GM23248 (cell line): ENCODE data around the gene DENND6B. TPM values are rescaled to one million over a fixed set of nuclear protein-coding genes. Genes with fewer than 3 reads are reported as not detected.

Experiments used
- DNase-seq: peaks from one replicate; pipeline ENCODE4 v3.0.0-alpha.2; 2015
- H2AFZ ChIP-seq: fragments of 200-600 bp; sonication (generic); 2 replicates; pipeline ENCODE4 v1.6.1; 2016; ENCODE audit warnings: antibody characterized with exemption
- H3F3A ChIP-seq: fragments of 200-600 bp; sonication (generic); 2 replicates; pipeline ENCODE4 v1.6.1; 2016; ENCODE audit warnings: mild to moderate bottlenecking, antibody characterized with exemption, mixed run types; ENCODE audit not compliant: insufficient read depth
- H3K27ac ChIP-seq: fragments of 200-600 bp; sonication (generic); 2 replicates; pipeline ENCODE4 v1.5.1; 2016; ENCODE audit warnings: mild to moderate bottlenecking
- H3K27me3 ChIP-seq: fragments of 200-600 bp; sonication (generic); replicated peaks from 2 replicates; pipeline ENCODE4 v1.6.1; 2016; ENCODE audit warnings: mild to moderate bottlenecking; ENCODE audit not compliant: insufficient read depth
- H3K36me3 ChIP-seq: fragments of 200-600 bp; sonication (generic); 2 replicates; pipeline ENCODE4 v1.6.1; 2016; ENCODE audit warnings: low read depth, mild to moderate bottlenecking
- H3K4me1 ChIP-seq: fragments of 200-600 bp; sonication (generic); 2 replicates; pipeline ENCODE4 v1.6.1; 2016; ENCODE audit warnings: mild to moderate bottlenecking; ENCODE audit not compliant: insufficient read depth
- H3K4me2 ChIP-seq: fragments of 200-600 bp; sonication (generic); one replicate; pipeline ENCODE4 v1.6.1; 2016; ENCODE audit warnings: mild to moderate bottlenecking; ENCODE audit not compliant: unreplicated experiment
- H3K4me3 ChIP-seq: fragments of 200-600 bp; sonication (generic); 2 replicates; pipeline ENCODE4 v1.5.1; 2016; ENCODE audit warnings: mild to moderate bottlenecking
- H3K79me2 ChIP-seq: fragments of 200-600 bp; sonication (generic); 2 replicates; pipeline ENCODE4 v1.6.1; 2016; ENCODE audit warnings: mild to moderate bottlenecking; ENCODE audit not compliant: insufficient read depth
- H3K9ac ChIP-seq: fragments of 200-600 bp; sonication (generic); 2 replicates; pipeline ENCODE4 v1.6.1; 2016; ENCODE audit warnings: mild to moderate bottlenecking
- H3K9me2 ChIP-seq: fragments of 200-600 bp; sonication (generic); 2 replicates; pipeline ENCODE4 v1.6.1; 2016; ENCODE audit warnings: mixed run types, mild to moderate bottlenecking, moderate library complexity; ENCODE audit not compliant: insufficient read depth
- H3K9me3 ChIP-seq: fragments of 200-600 bp; sonication (generic); one replicate; pipeline ENCODE4 v1.6.1; 2017; ENCODE audit warnings: low read depth
- H4K20me1 ChIP-seq: fragments of 200-600 bp; sonication (generic); 2 replicates; pipeline ENCODE4 v1.6.0; 2016; ENCODE audit not compliant: insufficient read depth
- EZH2 ChIP-seq: fragments of 200-600 bp; sonication (generic); IDR thresholded peaks from 2 replicates; pipeline ENCODE4 v1.6.1; 2018; ENCODE audit warnings: antibody characterized with exemption, mild to moderate bottlenecking; ENCODE audit not compliant: insufficient read depth, poor library complexity, severe bottlenecking
- EZH2phosphoT487 ChIP-seq: fragments of 200-600 bp; sonication (generic); IDR thresholded peaks from 2 replicates; pipeline ENCODE4 v1.6.1; 2018; ENCODE audit warnings: antibody characterized with exemption, moderate library complexity, mild to moderate bottlenecking, low read depth; ENCODE audit not compliant: insufficient read depth
- WGBS, 2 experiments: methylation state at CpG; one replicate each; pipeline ENCODE4 v1.1.6; 2015 to 2017; ENCODE audit warnings: low lambda C conversion rate in 2 of 2, low coverage in 1 of 2; ENCODE audit errors: missing lambda C conversion rate in 2 of 2; 5-methylcytosine and 5-hydroxymethylcytosine counted together
- in situ Hi-C: fragments of 300-500 bp; cut with MboI; formaldehyde crosslinking; loops from 2 replicates; pipeline ENCODE4 v1.15.0; 2020
- polyA plus RNA-seq: library from polyadenylated mRNA; unstranded; fragments of >200 nt; fragmentation: Nextera tagmentation; extraction: Ambion mirVana; gene quantifications from 2 replicates; pipeline ENCODE4 v1.2.1, GENCODE V29; 2016
- total RNA-seq: library from RNA; depleted of rRNA; stranded (reverse); fragments of >200 nt; shearing (Covaris generic); gene quantifications from 2 replicates; pipeline ENCODE4 v1.2.3, GENCODE V29; 2014

Gene DENND6B
- total and polyA plus RNA-seq, 2 experiments from 2014 or later, result 5.7 to 6.1 TPM

GRCh38 chr22:50305393-50305922, 21.4 kb downstream of the DENND6B start:
- no peaks in the 10 kb centered on the region for H4K20me1 ChIP-seq
- H3F3A ChIP-seq, result peaks cover 12% of the 10 kb centered on the region
- no peaks in the 10 kb centered on the region for H3K9me2 ChIP-seq
- peak overlapping the region; percentile 89 for H3K27ac ChIP-seq
- H3K27me3 ChIP-seq, result no peaks in the 10 kb centered on the region
- DNase-seq, result no peak
- peak overlapping the region; percentile 92 for H3K4me3 ChIP-seq
- no peaks in the 10 kb centered on the region for H3K36me3 ChIP-seq
- H3K9ac ChIP-seq, result peak overlapping the region; percentile 94
- peaks cover 54% of the 10 kb centered on the region for H3K4me1 ChIP-seq
- WGBS, 2 experiments, result 54 to 56% methylated on average over 13 to 14 of the region's 14 CpGs
- H3K79me2 ChIP-seq, result peaks cover 65% of the 10 kb centered on the region
- TF ChIP-seq EZH2 (no peak), EZH2phosphoT487 (no peak)
- in situ Hi-C loops, result no loop called here
- peak overlapping the region; percentile 92 for H3K4me2 ChIP-seq
- no peaks in the 10 kb centered on the region for H3K9me3 ChIP-seq
- H2AFZ ChIP-seq, result no peak overlapping the region

DNA sequence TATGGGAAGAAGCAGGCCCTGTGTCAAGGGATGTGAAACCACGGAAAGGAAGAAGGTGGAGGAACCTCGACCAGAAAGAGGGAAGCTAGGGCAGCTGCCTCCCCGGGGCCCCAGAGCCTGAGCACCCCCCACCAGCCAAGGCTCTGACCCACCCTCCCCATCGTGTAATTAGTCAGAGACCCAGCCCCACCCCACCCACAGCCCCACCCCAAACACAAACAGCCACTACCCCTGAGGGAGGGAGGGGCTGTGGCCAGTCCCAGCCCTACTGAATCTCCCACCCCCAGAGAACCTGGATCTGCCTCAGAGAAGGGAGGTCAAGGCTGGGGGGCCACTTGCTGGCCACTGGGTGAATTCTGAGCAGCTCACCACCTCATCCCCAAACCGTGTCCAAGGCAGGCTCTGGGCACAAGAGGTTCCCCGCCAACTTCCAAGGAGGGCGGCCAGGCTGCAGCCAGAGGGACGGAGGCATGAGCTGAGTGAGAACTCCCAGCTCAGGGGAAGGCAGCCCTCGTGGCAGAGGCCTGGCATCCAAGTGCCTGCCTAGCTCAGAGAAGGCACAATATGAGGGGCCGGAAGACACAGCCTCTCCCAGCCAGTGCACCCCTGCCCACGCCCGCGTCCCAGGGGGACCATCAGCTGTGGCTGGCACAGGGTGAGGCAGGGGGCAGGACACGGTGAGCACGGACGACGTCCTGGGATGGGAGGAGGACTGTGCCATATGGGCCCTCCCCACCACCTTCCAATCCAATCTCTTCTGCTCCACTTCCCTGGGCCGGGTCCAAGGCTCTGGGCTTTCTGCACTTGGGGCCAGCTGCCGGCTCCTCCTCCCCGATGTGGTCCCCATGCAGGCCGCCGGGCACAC, 22.1 kb downstream of the DENND6B start:
- no peaks in the 10 kb centered on the region for H3K9me3 ChIP-seq
- H4K20me1 ChIP-seq, result no peaks in the 10 kb centered on the region
- DNase-seq, result peak; percentile 69
- H3K4me1 ChIP-seq, result peaks cover 54% of the 10 kb centered on the region
- H3K27me3 ChIP-seq, result no peaks in the 10 kb centered on the region
- H2AFZ ChIP-seq, result no peak overlapping the region
- H3K79me2 ChIP-seq, result peaks cover 72% of the 10 kb centered on the region
- WGBS, 2 experiments, result 21 to 41% methylated on average over 17 to 19 of the region's 22 CpGs
- peaks cover 12% of the 10 kb centered on the region for H3F3A ChIP-seq
- H3K4me2 ChIP-seq, result peak overlapping the region; percentile 92
- in situ Hi-C loops, result no loop called here
- TF ChIP-seq EZH2phosphoT487 (no peak), EZH2 (no peak)
- no peaks in the 10 kb centered on the region for H3K36me3 ChIP-seq
- H3K9ac ChIP-seq, result peak overlapping the region; percentile 94
- peak overlapping the region; percentile 92 for H3K4me3 ChIP-seq
- H3K9me2 ChIP-seq, result no peaks in the 10 kb centered on the region
- peak overlapping the region; percentile 89 for H3K27ac ChIP-seq

DNA sequence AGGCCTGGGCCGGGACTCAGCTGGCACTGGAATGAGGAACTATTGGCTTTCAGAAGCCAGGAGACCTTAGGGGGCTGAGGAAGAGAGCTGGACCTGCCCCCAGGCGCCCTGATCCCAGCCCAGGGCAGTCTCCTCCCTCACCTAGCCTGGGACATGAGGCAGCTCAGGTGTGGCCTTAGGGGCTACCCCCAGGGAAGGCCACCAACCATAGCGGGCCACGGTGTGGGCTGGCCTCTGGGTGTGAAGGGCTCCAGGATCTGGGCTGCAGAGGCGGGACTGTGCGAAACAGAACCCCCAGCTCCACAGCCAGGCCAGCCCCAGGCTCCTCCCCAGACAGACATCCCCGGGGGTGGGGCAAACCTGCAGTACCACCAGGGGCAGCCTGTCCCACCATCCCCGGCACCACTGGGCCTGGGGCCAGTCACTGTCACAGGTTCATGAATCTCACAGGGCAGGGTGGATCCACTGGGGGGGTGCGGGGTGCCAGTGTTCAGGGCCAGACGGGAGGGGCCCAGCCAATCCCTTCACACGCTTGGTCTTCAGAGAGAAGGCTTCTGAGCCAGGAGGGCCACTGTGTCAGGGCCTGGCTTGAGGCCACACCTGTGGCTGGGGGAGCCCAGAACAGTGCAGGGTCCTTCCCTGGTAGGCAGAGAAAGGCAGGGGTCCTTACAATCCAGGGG, 22.8 kb downstream of the DENND6B start:
- H3K36me3 ChIP-seq, result no peaks in the 10 kb centered on the region
- no peaks in the 10 kb centered on the region for H3K9me2 ChIP-seq
- no peak overlapping the region for H2AFZ ChIP-seq
- DNase-seq, result peak; percentile 48
- no peaks in the 10 kb centered on the region for H4K20me1 ChIP-seq
- peaks cover 53% of the 10 kb centered on the region for H3K4me1 ChIP-seq
- peak overlapping the region; percentile 89 for H3K27ac ChIP-seq
- peak overlapping the region; percentile 94 for H3K9ac ChIP-seq
- TF ChIP-seq EZH2, result no peak
- no peak for TF ChIP-seq EZH2phosphoT487
- peak overlapping the region; percentile 92 for H3K4me3 ChIP-seq
- H3K27me3 ChIP-seq, result no peaks in the 10 kb centered on the region
- in situ Hi-C loops, result no loop called here
- H3K79me2 ChIP-seq, result peaks cover 78% of the 10 kb centered on the region
- 69 to 75% methylated on average over 7 to 11 of the region's 11 CpGs for WGBS, 2 experiments
- peaks cover 12% of the 10 kb centered on the region for H3F3A ChIP-seq
- peak overlapping the region; percentile 64 for H3K4me2 ChIP-seq
- H3K9me3 ChIP-seq, result no peaks in the 10 kb centered on the region

DNA sequence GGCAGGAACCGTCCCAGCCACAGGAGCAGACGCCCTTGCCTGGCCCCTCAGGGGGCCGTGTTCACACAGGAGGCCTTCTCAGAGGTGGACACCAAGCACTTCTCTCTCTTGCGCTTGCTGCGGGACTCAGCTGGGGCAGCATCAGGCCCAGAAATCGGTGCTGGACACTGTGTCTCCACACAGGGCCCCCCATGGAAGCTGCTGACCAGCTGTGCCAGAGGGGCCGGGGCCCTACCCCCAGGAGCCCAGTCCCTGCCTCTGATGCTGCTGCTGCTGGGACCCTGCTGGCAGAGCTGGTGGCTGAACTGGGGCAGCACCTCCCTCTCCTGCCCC, 23.3 kb downstream of the DENND6B start:
- TF ChIP-seq EZH2 (no peak), EZH2phosphoT487 (no peak)
- H3K4me3 ChIP-seq, result no peak overlapping the region
- peak overlapping the region; percentile 94 for H3K9ac ChIP-seq

More for the DNA sequence above, 23.3 kb downstream of the DENND6B start:
- in situ Hi-C loops, result no loop called here
- peaks cover 48% of the 10 kb centered on the region for H3K4me1 ChIP-seq
- peaks cover 7% of the 10 kb centered on the region for H3F3A ChIP-seq
- H3K36me3 ChIP-seq, result no peaks in the 10 kb centered on the region
- no peak overlapping the region for H2AFZ ChIP-seq
- no peaks in the 10 kb centered on the region for H3K27me3 ChIP-seq
- no peak overlapping the region for H3K4me2 ChIP-seq
- H3K27ac ChIP-seq, result peak overlapping the region; percentile 89
- no peaks in the 10 kb centered on the region for H3K9me2 ChIP-seq
- H3K79me2 ChIP-seq, result peaks cover 83% of the 10 kb centered on the region
- no peaks in the 10 kb centered on the region; the same call in 1 of the 2 replicates for H4K20me1 ChIP-seq
- WGBS, 2 experiments, result 95% methylated on average over 7 of the region's 7 CpGs
- no peaks in the 10 kb centered on the region for H3K9me3 ChIP-seq
- no peak for DNase-seq
